Measurements from ENCODE around the gene PFDN1.

Gene PFDN1

GRCh38 chr5:140337880-140338279, 35.0 kb upstream of the PFDN1 start:
- TF ChIP-seq CREB1 (IDR thresholded peaks at IDR 0.05; ENCODE audit: low read depth) (no peak), CEBPB (IDR thresholded peaks at IDR 0.05) (no peak), REST (IDR thresholded peaks at IDR 0.05; ENCODE audit: low read depth) (no peak)

- no peak for TF ChIP-seq EP300 (IDR thresholded peaks at IDR 0.05; ENCODE audit: borderline replicate concordance)
- no peak for TF ChIP-seq FOXM1 (IDR thresholded peaks at IDR 0.05; ENCODE audit: borderline replicate concordance, low read depth)
- TF ChIP-seq TEAD4 (IDR thresholded peaks at IDR 0.05) = no peak
- TF ChIP-seq YY1 (IDR thresholded peaks at IDR 0.05; ENCODE audit: low read depth) = no peak
- no peak for TF ChIP-seq CEBPB (IDR thresholded peaks at IDR 0.05)
- no peak for TF ChIP-seq ZBTB7A (IDR thresholded peaks at IDR 0.05; ENCODE audit: low read depth)
- no peak for TF ChIP-seq NFIC (IDR thresholded peaks at IDR 0.05)
Measured at GRCh38 chr5:140336388-140336787, 33.5 kb upstream of the PFDN1 start.

- TF ChIP-seq YY1 (IDR thresholded peaks at IDR 0.05; ENCODE audit: low read depth) (no peak), FOXM1 (IDR thresholded peaks at IDR 0.05; ENCODE audit: borderline replicate concordance, low read depth) (no peak), CEBPB (IDR thresholded peaks at IDR 0.05) (no peak), EGR1 (IDR thresholded peaks at IDR 0.05) (no peak), ZBTB7A (IDR thresholded peaks at IDR 0.05; ENCODE audit: low read depth) (no peak), USF1 (IDR thresholded peaks at IDR 0.05) (no peak), TAF1 (IDR thresholded peaks at IDR 0.05; ENCODE audit: low read depth) (no peak), REST (IDR thresholded peaks at IDR 0.05; ENCODE audit: low read depth) (no peak), NFIC (IDR thresholded peaks at IDR 0.05) (no peak), MAX (IDR thresholded peaks at IDR 0.05) (no peak), RAD21 (IDR thresholded peaks at IDR 0.05; ENCODE audit: low read depth) (no peak), TCF12 (IDR thresholded peaks at IDR 0.05; ENCODE audit: low read depth) (no peak), CREB1 (IDR thresholded peaks at IDR 0.05; ENCODE audit: low read depth) (no peak), TEAD4 (IDR thresholded peaks at IDR 0.05) (no peak), EP300 (IDR thresholded peaks at IDR 0.05; ENCODE audit: borderline replicate concordance) (no peak)
Measured at GRCh38 chr5:140331638-140332037, 28.7 kb upstream of the PFDN1 start.

- no peak for TF ChIP-seq YY1 (IDR thresholded peaks at IDR 0.05; ENCODE audit: low read depth)
- no peak for TF ChIP-seq NFIC (IDR thresholded peaks at IDR 0.05)
- no peak for TF ChIP-seq FOXM1 (IDR thresholded peaks at IDR 0.05; ENCODE audit: borderline replicate concordance, low read depth)
- no peak for TF ChIP-seq TEAD4 (IDR thresholded peaks at IDR 0.05)
- TF ChIP-seq REST (IDR thresholded peaks at IDR 0.05; ENCODE audit: low read depth) = no peak
- no peak for TF ChIP-seq ZBTB7A (IDR thresholded peaks at IDR 0.05; ENCODE audit: low read depth)
- TF ChIP-seq RAD21 (IDR thresholded peaks at IDR 0.05; ENCODE audit: low read depth) = no peak
- no peak for TF ChIP-seq MAX (IDR thresholded peaks at IDR 0.05)
- no peak for TF ChIP-seq TAF1 (IDR thresholded peaks at IDR 0.05; ENCODE audit: low read depth)
Measured at GRCh38 chr5:140329739-140330481, 27.0 kb upstream of the PFDN1 start.

GRCh38 chr5:140328036-140328764, 25.3 kb upstream of the PFDN1 start:
- TF ChIP-seq EGR1 (IDR thresholded peaks at IDR 0.05) (no peak), CEBPB (IDR thresholded peaks at IDR 0.05) (peak; percentile 81)

Data from Ishikawa (cell line).